ENCODE measurements around the gene ITPR3. TPM values are rescaled to one million over a fixed set of nuclear protein-coding genes. Genes with fewer than 3 reads are reported as not detected.

Gene ITPR3
- total RNA-seq, 3 donors from 2014 or later (not counting 1 experiment from before 2014, with no cell fraction given), result 45.5 to 66.7 (median 46.0) TPM

GRCh38 chr6:33717934-33718455 is 96.9 kb downstream of the ITPR3 start:
- H3K4me1 ChIP-seq (ENCODE audit: control insufficient read depth, insufficient read depth, low read length), result no peaks in the 10 kb centered on the region
- H3K9me3 ChIP-seq (ENCODE audit: control insufficient read depth, insufficient read depth, low read length), result no peaks in the 10 kb centered on the region
- intact Hi-C loops (cut with micrococcal nuclease), result no loop called here
- H3K27me3 ChIP-seq (ENCODE audit: control insufficient read depth, insufficient read depth, low read length), result no peaks in the 10 kb centered on the region
- no peak overlapping the region for H3K4me3 Mint-ChIP-seq
- no peaks in the 10 kb centered on the region for H3K9me3 Mint-ChIP-seq
- H3K36me3 ChIP-seq (ENCODE audit: control insufficient read depth, insufficient read depth, low read length), result no peaks in the 10 kb centered on the region
- DNase-seq (no peak), ATAC-seq (no peak)
- no peak overlapping the region for H3K27ac ChIP-seq (ENCODE audit: low read length)
- peaks cover 12 to 32% of the 10 kb centered on the region in 2 donors for H3K27me3 Mint-ChIP-seq (ENCODE audit: low read depth in 2 of 2)
- H3K36me3 Mint-ChIP-seq, result no peaks in the 10 kb centered on the region
- TF ChIP-seq CTCF (IDR thresholded peaks at IDR 0.05), result no peak
- H3K4me3 ChIP-seq (ENCODE audit: low read length), result no peak overlapping the region
- WGBS (ENCODE audit: insufficient coverage), result 71% methylated on average over 5 of the region's 6 CpGs
- no peak overlapping the region for H3K27ac Mint-ChIP-seq
- H3K4me1 Mint-ChIP-seq, result no peaks in the 10 kb centered on the region

GRCh38 chr6:33718713-33719112 is 97.6 kb downstream of the ITPR3 start:
- TF ChIP-seq CTCF (IDR thresholded peaks at IDR 0.05), result no peak
- WGBS (ENCODE audit: insufficient coverage), result no CpG with 5 or more reads among the region's 2 CpGs
- H3K27me3 ChIP-seq (ENCODE audit: control insufficient read depth, insufficient read depth, low read length), result no peaks in the 10 kb centered on the region
- H3K27me3 Mint-ChIP-seq (ENCODE audit: low read depth in 2 of 2), result peaks cover 15 to 39% of the 10 kb centered on the region in 2 donors
- ATAC-seq (no peak), DNase-seq (no peak)
- H3K9me3 Mint-ChIP-seq, result no peaks in the 10 kb centered on the region
- intact Hi-C loops (cut with micrococcal nuclease), result no loop called here
- no peaks in the 10 kb centered on the region for H3K4me1 Mint-ChIP-seq
- H3K4me3 Mint-ChIP-seq, result no peak overlapping the region
- no peaks in the 10 kb centered on the region for H3K36me3 ChIP-seq (ENCODE audit: control insufficient read depth, insufficient read depth, low read length)
- no peak overlapping the region for H3K27ac Mint-ChIP-seq
- H3K4me3 ChIP-seq (ENCODE audit: low read length), result no peak overlapping the region
- no peaks in the 10 kb centered on the region for H3K9me3 ChIP-seq (ENCODE audit: control insufficient read depth, insufficient read depth, low read length)
- H3K4me1 ChIP-seq (ENCODE audit: control insufficient read depth, insufficient read depth, low read length), result no peaks in the 10 kb centered on the region
- H3K27ac ChIP-seq (ENCODE audit: low read length), result no peak overlapping the region
- no peaks in the 10 kb centered on the region for H3K36me3 Mint-ChIP-seq

- no peaks in the 10 kb centered on the region for H3K27me3 ChIP-seq (ENCODE audit: control insufficient read depth, insufficient read depth, low read length)
- WGBS (ENCODE audit: insufficient coverage), result 87% methylated on average over 11 of the region's 11 CpGs
- TF ChIP-seq CTCF (IDR thresholded peaks at IDR 0.05), result no peak
- H3K9me3 ChIP-seq (ENCODE audit: control insufficient read depth, insufficient read depth, low read length), result no peaks in the 10 kb centered on the region
- ATAC-seq (no peak), DNase-seq (no peak)
- Mint-ChIP-seq H3K4me3 (no peak overlapping the region), H3K27me3 (ENCODE audit: low read depth in 2 of 2) (peaks cover 15 to 47% of the 10 kb centered on the region in 2 donors), H3K9me3 (no peaks in the 10 kb centered on the region), H3K36me3 (no peaks in the 10 kb centered on the region), H3K27ac (no peak overlapping the region), H3K4me1 (no peaks in the 10 kb centered on the region)
- intact Hi-C loops (cut with micrococcal nuclease), result no loop called here
- H3K27ac ChIP-seq (ENCODE audit: low read length), result no peak overlapping the region
- no peaks in the 10 kb centered on the region for H3K4me1 ChIP-seq (ENCODE audit: control insufficient read depth, insufficient read depth, low read length)
- H3K36me3 ChIP-seq (ENCODE audit: control insufficient read depth, insufficient read depth, low read length), result no peaks in the 10 kb centered on the region
- no peak overlapping the region for H3K4me3 ChIP-seq (ENCODE audit: low read length)
Measured at GRCh38 chr6:33719326-33719987, 98.3 kb downstream of the ITPR3 start.

GRCh38 chr6:33720998-33721397 is 99.9 kb downstream of the ITPR3 start:
- Mint-ChIP-seq H3K27me3 (ENCODE audit: low read depth in 2 of 2) (peaks cover 13 to 50% of the 10 kb centered on the region in 2 donors), H3K36me3 (no peaks in the 10 kb centered on the region), H3K9me3 (no peaks in the 10 kb centered on the region), H3K4me1 (no peaks in the 10 kb centered on the region), H3K27ac (no peak overlapping the region), H3K4me3 (no peak overlapping the region)
- DNase-seq (no peak), ATAC-seq (no peak)
- Histone ChIP-seq H3K36me3 (ENCODE audit: control insufficient read depth, insufficient read depth, low read length) (no peaks in the 10 kb centered on the region), H3K4me1 (ENCODE audit: control insufficient read depth, insufficient read depth, low read length) (no peaks in the 10 kb centered on the region), H3K4me3 (ENCODE audit: low read length) (no peak overlapping the region), H3K27me3 (ENCODE audit: control insufficient read depth, insufficient read depth, low read length) (no peaks in the 10 kb centered on the region), H3K27ac (ENCODE audit: low read length) (no peak overlapping the region), H3K9me3 (ENCODE audit: control insufficient read depth, insufficient read depth, low read length) (no peaks in the 10 kb centered on the region)
- 50% methylated on average over 1 of the region's 1 CpG for WGBS (ENCODE audit: insufficient coverage)
- intact Hi-C loops (cut with micrococcal nuclease), result no loop called here
- no peak for TF ChIP-seq CTCF (IDR thresholded peaks at IDR 0.05)

Measured in natural killer cell (primary cell).